DOHH2 (cell line): ENCODE measurements around the gene NXPH4.

Experiments used
- EZH2phosphoT487 ChIP-seq: fragments of 200-600 bp; sonication (generic); IDR thresholded peaks from 2 replicates; pipeline ENCODE4 v1.6.1; 2017; ENCODE audit warnings: borderline replicate concordance, mild to moderate bottlenecking, antibody characterized with exemption, low read length, moderate library complexity, mixed read lengths
- TF ChIP-seq, protein P1 (sequence below): fragments of 200-600 bp; sonication (generic); IDR thresholded peaks from one replicate; pipeline ENCODE4 v1.5.1; 2014; ENCODE audit warnings: antibody characterized with exemption, mild to moderate bottlenecking, low read depth, low read length; ENCODE audit not compliant: poor library complexity, severe bottlenecking

GRCh38 chr12:57176846-57177245, 39.7 kb upstream of the NXPH4 start:
- TF ChIP-seq, protein P1, sequence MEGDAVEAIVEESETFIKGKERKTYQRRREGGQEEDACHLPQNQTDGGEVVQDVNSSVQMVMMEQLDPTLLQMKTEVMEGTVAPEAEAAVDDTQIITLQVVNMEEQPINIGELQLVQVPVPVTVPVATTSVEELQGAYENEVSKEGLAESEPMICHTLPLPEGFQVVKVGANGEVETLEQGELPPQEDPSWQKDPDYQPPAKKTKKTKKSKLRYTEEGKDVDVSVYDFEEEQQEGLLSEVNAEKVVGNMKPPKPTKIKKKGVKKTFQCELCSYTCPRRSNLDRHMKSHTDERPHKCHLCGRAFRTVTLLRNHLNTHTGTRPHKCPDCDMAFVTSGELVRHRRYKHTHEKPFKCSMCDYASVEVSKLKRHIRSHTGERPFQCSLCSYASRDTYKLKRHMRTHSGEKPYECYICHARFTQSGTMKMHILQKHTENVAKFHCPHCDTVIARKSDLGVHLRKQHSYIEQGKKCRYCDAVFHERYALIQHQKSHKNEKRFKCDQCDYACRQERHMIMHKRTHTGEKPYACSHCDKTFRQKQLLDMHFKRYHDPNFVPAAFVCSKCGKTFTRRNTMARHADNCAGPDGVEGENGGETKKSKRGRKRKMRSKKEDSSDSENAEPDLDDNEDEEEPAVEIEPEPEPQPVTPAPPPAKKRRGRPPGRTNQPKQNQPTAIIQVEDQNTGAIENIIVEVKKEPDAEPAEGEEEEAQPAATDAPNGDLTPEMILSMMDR = no peak
- no peak for TF ChIP-seq EZH2phosphoT487
